CD4-positive, alpha-beta T cell treated with Interleukin-21 for 1 hour (primary cell): ENCODE results near the gene KRT37.
"Not testable (repeated sequence)": the region's sequence is repeated elsewhere in the genome, so short reads cannot be mapped to it uniquely, and the experiment has no call there.

Experiments
- DNase-seq: peaks from one replicate; pipeline ENCODE4 v3.0.0-alpha.2; 2020

The KRT37 gene

GRCh38 chr17:41403404-41404023 is 20.9 kb downstream of the KRT37 start:
- no peak for DNase-seq

GRCh38 chr17:41402161-41402560 is 22.2 kb downstream of the KRT37 start:
- no peak for DNase-seq

DNA sequence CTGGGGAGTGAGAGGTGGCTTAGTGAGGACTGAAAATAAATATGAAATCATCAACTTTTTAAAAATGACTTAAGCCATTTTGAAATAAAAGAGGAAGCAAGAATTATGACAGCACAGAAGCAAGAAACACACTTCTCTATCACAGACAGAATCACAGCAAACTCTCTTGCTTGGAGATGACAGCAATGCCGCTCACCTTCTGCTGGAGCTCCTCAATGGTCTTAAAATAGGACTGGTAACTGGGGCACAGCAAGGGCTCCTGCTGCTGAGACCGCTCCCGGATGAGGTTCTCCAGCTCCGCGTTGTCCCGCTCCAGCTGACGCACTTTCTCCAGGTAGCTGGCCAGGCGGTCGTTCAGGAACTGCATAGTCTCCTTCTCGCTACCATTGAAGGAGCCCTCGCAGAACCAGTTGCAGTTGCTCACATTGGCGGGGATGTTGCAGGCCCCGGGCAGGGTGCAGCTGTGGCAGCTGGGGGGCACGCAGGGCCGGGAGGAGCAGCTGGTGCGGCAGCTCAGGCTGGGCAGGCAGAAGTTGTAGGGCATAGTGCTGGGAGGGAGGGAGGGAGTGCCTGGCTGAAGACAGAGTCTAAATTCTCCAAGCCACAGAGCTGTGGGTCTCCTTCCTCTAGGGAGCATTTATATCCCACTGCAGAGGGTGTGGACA is 27.3 kb downstream of the KRT37 start, which contains the start of gene KRT31:
TSS of gene KRT31 (minus strand) at position 613 of the 665 bp plus-strand sequence. CDS start at position 544, 69 bp downstream.
- no peak for DNase-seq

DNA sequence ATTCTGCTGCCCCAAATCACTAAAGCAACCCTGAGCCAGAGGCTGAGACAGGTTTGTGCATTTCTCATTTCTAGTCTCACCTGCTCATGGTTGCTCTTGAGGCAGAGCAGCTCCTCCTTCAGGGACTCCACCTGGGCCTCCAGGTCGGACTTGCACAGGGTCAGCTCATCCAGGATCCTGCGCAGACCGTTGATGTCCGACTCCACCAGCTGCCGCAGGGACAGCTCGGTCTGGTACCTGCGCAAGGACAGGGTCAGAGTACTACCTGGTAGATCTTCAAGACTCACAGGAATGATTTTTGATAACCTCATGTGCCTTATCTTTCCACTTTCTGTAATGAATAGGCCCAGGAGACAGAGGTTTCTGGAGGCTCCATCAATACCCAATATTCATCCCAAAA is 28.0 kb downstream of the KRT37 start:
- no peak for DNase-seq

GRCh38 chr17:41395611-41396010 is 28.8 kb downstream of the KRT37 start:
- no peak for DNase-seq

GRCh38 chr17:41395044-41395443 is 29.3 kb downstream of the KRT37 start:
- not testable (repeated sequence) for DNase-seq

- no peak for DNase-seq
These were observed 30.0 kb downstream of the KRT37 start for GRCh38 chr17:41394254-41394996.

- DNase-seq = no peak
These were observed 30.6 kb downstream of the KRT37 start for GRCh38 chr17:41393826-41394225.

DNA sequence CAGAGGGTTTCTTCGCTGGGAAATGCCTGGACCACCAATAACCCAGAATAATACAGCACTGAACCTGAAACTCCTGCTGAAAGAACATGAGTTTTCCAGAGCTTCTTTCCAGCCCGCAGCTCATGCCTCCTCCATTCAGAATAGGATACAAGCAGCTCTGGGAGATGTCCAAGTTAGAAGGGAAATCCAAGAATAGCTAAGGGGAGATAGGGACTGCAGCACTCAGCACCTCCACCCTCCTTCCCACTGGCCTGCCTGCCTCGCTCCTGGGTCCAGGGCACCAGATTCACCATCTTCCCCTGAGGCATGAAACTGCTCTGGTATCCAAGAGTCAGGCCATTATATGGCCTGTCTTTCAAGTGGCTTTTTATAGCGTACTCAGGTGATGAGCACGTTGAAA is 31.1 kb downstream of the KRT37 start:
- DNase-seq = no peak

GRCh38 chr17:41392278-41392677 is 32.1 kb downstream of the KRT37 start:
- no peak for DNase-seq

DNA sequence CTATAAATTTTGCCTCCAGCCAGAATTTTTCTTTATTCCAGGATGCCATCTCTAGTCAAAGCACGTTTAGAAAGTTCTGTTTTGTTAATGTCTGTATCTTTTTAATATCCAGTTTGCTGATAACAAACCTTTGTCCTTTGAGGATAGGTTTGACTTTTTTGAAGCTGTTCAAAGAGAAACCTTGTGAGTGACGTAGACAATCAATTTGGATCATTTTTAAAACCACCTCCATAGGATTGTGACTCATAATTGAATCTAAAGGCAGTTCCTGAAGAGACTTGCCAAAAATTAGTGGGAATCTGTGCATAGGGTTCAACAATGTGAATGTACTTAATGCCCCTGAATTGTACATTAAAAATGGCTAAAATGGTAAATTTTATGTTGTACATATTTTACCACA is 32.9 kb downstream of the KRT37 start:
- DNase-seq = no peak

DNA sequence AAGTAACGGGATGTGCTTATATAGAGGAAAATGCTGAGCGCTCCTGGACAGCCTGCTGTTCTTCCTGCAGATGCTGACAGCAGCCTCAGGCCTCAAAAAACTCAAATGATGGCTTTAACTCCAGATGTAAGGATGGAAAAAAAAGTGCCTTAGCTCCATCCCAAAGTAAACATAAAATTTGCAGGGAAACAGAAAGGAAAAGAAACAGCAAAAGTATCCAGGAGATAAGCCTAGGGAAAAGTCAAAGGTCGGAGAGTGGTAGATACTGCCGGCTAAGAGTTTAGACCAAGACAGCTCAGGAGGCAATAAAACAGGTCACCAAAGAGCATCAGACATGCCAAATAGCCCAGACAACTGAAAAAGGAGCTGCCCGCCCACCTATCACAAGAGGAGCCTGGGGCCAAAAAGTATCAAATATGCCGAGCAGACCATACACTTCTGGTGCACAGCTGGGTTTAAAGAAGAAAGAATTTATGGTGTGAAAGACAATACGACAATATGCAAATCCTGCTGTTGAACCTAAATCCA is 33.9 kb downstream of the KRT37 start:
- no peak for DNase-seq

GRCh38 chr17:41387670-41388069 is 36.7 kb downstream of the KRT37 start:
- DNase-seq = no peak

GRCh38 chr17:41386227-41386626 is 38.2 kb downstream of the KRT37 start:
- DNase-seq = no peak

- no peak for DNase-seq
These were observed 40.7 kb downstream of the KRT37 start for GRCh38 chr17:41383690-41384089.

DNA sequence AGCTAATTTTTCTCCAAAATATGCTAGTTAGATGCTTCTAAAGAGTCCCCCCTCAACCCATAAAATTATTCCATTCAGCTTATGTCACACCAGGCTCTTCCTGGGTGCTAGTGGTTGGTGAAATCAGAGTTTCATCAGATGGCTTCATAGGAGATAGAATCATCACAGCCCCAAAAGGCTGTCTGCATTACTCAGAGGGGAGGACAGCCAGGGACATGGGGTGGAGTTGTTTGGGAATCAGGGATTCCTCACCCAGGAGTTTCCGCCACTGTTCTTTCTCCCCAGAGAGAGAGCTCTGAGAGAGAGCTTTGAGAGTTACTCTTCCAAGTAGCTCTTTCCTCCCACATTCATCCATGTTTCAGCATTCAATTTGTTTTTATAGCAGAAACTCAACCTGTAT is 42.0 kb downstream of the KRT37 start:
- no peak for DNase-seq

DNA sequence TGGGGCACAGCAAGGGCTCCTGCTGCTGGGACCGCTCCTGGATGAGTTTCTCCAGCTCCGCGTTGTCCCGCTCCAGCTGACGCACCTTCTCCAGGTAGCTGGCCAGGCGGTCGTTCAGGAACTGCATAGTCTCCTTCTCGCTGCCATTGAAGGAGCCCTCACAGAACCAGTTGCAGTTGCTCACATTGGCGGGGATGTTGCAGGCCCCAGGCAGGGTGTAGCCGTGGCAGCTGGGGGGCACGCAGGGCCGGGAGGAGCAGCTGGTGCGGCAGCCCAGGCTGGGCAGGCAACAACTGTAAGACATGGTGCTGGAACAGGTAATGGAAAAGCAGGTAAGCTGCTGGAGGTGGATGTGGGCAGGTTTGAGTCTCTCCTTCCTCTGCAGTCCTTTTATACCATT is 42.4 kb downstream of the KRT37 start, which contains the start of gene KRT34:
TSS of gene KRT34 (minus strand) at position 364 of the 400 bp plus-strand sequence. CDS start at position 304, 60 bp downstream.
- DNase-seq = not testable (repeated sequence)

DNA sequence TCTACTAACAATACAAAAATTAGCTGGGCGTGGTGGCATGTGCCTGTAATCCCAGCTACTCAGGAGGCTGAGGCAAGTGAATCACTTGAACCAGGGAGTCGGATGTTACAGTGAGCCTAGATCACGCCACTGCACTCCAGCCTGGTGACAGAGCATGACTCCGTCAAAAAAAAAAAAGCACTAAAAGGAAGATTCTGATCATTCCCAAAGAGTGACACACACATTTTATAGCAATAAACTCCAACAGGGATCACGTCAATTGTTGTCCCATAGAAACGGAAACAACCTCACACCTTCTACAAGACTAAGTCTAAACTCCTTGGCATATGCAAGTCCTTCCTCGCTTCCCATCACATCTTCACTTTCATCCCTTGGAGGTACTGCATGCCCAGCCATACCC is 44.3 kb downstream of the KRT37 start:
- not testable (repeated sequence) for DNase-seq

GRCh38 chr17:41377546-41377945 is 46.8 kb downstream of the KRT37 start:
- DNase-seq = no peak
